HG02943 (cell line): ENCODE results near the gene PCED1A.

Experiments
- ATAC-seq: cut with Tn5 transposase; IDR thresholded peaks from one replicate; pipeline ENCODE4 v1.9.1; 2021; ENCODE audit warnings: mild to moderate bottlenecking, low read depth, moderate library complexity; ENCODE audit not compliant: unreplicated experiment

Gene PCED1A, protein sequence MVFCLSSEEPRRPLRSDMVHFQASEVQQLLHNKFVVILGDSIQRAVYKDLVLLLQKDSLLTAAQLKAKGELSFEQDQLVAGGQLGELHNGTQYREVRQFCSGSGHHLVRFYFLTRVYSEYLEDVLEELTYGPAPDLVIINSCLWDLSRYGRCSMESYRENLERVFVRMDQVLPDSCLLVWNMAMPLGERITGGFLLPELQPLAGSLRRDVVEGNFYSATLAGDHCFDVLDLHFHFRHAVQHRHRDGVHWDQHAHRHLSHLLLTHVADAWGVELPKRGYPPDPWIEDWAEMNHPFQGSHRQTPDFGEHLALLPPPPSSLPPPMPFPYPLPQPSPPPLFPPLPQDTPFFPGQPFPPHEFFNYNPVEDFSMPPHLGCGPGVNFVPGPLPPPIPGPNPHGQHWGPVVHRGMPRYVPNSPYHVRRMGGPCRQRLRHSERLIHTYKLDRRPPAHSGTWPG

DNA sequence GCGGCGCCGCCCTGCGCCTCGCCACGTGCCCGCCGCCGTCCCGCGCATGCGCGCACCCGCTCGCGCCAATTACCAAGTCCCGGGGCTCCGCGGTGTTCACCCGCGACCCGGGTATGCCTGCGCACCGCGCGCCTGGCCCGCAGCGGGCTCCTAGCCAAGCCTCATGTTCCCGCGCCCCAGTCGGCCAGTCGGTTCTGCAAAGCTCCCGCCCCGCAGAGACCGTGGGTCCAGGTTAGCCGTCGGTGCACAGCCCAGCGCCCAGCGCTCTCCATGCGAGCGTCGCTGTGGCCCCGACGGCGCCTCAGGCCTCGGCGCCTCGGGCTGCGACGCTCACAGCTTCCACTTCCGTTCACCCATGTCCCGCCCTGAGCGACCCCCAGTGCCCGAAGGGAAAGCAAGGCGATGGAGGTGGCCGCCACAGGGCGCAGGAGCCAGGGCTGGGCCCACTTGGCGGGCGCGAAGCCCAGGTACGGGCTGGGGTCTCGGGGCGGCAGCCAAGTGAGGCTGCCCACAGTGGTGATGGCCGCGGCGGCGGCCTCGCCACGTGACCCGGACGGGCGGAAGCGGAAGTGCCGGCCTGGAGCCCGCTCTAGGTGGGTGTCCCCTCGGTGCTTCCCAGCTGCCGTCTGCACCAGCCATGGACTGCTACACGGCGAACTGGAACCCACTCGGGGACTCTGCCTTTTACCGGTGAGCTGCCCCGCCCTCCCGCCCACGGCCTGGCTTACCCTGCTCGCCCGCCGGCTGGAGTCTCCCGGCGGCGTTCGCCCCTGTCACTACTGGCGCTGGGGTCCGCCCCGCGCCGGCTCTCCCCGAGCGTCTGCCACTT lies at the start of gene PCED1A, which contains the start of gene VPS16:
Gene PCED1A (minus strand): TSS at position 518 of the 829 bp plus-strand sequence. CDS start 743 bp downstream, outside the sequence.
Gene VPS16 (plus strand): TSS at position 608 of the 829 bp plus-strand sequence. CDS start 30 bp downstream, at position 638.
- peak; percentile 82 for ATAC-seq

DNA sequence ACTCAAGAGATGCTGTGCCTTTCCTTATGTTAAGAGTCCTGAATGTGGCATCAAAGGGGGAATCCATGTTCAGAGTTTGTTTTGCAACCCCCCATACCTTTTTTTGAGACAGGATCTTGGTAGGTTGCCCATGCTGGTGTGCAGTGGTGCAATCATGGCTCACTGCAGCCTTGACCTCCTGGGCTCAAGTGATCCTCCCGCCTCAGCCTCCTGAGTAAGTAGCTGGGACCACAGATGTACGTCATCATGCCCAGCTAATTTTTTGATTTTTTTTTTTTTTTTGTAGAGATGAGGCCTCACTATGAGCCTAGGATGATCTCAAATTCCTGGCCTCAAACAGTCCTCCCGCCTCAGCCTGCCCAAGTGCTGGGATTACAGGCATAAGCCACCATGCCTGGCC lies 49.3 kb upstream of the PCED1A start:
- ATAC-seq: no peak

- no peak for ATAC-seq
Observed at GRCh38 chr20:2889209-2889608, 48.8 kb upstream of the PCED1A start.

DNA sequence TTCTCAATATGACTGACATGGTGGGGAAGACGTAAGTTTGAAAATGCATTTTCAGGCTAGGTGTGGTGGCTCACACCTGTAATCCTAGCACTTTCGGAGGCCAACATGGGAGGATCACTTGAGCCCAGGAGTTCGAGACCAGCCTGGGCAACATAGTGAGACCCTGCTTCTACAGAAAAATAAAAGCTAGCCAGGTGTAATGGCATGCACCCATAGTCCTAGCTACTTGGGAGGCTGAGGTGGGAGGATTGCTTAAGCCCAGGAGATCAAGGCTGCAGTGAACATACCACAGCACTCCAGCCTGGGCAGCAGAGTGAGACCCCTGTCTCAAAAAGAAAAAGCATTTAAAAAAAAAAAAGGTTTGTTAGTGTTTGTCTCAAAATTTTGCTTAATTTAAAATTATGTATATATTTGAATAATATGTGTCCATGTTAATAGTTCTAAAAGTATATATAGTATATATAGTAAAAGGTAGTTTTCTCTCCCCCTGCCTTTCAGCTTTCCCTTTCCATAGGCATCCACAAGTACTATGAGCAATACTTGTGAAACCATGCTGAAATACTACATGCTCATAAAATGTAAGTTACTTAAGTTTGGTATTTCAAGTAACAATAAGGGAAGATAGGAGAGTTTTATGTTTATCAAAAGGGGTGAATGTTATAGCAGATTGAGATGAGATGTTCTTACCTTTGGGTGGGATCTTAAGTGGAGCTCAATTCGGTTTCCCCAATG lies 47.9 kb upstream of the PCED1A start:
- no peak for ATAC-seq

DNA sequence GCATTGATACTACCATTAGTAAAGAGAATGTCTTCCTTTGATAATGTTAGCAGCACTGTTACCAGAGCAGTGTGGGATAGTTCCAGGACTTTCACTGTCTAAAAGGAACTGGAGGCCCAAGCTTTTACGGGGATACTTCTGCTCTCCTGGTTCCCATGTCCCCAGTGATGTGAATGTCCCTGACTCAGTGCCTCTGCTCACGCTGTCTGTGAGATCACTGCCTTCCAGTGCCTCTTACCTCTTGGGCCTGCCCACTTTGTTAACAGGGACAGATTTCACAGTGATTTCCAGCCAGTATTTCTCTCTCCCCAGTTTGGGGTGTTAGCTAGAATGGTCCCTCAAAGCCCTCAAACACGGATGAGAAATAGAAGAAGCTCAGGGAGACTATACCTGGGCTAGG lies 47.3 kb upstream of the PCED1A start:
- no peak for ATAC-seq

DNA sequence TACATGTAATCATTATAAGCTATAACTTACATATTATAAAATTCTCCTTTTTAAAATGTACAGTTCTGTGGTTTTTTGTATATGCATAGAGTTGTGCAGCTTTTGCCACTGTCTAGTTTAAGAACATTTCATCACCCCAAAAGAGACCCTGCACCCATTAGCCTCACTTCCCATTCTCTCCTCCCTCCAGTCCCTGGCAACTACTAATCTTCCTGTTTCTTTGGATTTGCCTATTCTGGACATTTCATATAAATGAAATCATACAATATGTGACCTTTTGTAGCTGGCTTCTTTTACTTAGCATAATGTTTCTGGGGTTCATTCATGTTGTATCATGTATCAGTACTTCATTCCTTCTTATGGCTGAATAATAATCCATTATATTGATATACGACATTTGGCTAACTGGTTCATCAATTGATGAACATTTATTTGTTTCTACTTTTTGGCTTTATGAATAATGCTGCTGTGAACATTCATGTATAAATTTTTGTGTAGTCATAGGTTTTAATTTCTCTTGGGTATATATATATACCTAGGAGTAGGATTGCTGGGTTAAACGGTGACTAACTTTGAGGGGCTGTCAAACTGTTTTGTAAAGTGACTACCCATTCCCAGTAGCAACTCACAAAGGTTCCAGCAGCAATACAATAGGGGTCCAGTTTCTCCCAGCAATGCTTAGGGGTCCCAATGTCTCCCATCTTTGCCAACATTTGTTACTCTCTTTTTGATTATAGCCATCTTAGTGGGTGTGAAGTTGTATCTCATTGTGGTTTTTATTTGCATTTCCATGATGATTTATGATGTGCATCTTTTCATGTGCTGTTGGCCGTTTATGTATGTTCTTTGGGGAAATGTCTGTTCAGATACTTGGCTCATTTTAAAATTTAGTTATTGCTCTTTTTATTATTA lies 43.5 kb upstream of the PCED1A start:
- ATAC-seq: no peak

GRCh38 chr20:2880650-2881049 lies 40.2 kb upstream of the PCED1A start:
- ATAC-seq: no peak

DNA sequence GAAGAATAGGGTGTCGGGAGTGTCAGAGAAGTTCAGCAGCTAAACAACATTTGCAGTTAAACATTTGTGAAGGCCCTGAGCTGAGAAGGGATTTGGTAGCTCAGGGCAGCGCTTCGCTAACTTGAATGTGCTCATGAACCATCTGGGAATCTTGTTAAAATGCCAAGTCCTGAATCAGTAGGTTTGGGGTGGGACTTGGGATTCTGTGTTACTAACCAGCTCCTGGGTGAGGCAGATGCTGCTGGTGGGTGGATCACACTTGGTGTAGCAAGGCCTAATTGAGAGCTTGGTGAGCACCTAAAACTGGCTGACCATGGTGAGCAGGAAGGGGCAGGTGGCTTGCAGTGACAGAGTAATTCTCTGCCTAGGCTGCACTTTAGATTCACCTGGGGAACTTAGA lies 38.7 kb upstream of the PCED1A start:
- ATAC-seq: no peak

GRCh38 chr20:2878515-2878914 lies 38.1 kb upstream of the PCED1A start:
- ATAC-seq: no peak

DNA sequence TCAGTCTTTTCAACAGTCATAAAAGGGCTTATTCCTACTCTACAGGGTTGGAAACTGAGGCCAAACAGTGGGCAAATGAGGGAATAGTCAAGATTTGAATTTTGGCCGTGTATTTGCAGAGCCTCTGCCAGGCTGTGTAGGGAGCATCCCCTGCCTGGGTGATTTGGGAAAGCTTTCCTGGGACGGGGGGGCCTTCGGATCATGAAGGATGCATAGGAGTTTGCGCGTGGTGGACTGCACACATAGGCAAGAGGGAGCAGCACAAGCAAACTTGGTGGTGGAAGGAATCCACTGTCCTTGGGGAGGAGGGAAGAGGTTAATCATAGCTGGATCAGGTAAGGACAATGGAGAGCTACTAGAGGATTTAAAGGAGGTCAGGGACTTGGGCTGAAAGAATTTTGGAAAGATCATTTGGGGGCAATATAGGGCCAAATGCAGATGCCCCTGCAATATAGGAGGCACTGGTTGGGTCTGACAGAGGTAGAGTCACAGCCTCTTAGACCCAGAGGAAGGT lies 35.3 kb upstream of the PCED1A start:
- ATAC-seq: no peak

- ATAC-seq: no peak
Observed at GRCh38 chr20:2874456-2874855, 34.0 kb upstream of the PCED1A start.

GRCh38 chr20:2873747-2874041 lies 33.2 kb upstream of the PCED1A start:
- peak; percentile 20 for ATAC-seq

GRCh38 chr20:2873010-2873746 lies 32.7 kb upstream of the PCED1A start, which contains the start of gene PTPRA:
TSS of gene PTPRA (plus strand) at chr20:2873481. CDS start at chr20:2964278, 90,797 bp downstream.
- ATAC-seq: peak; percentile 83

- ATAC-seq: peak; percentile 19
Observed at GRCh38 chr20:2872459-2873009, 32.1 kb upstream of the PCED1A start.

GRCh38 chr20:2871661-2872458 lies 31.4 kb upstream of the PCED1A start:
- no peak for ATAC-seq

DNA sequence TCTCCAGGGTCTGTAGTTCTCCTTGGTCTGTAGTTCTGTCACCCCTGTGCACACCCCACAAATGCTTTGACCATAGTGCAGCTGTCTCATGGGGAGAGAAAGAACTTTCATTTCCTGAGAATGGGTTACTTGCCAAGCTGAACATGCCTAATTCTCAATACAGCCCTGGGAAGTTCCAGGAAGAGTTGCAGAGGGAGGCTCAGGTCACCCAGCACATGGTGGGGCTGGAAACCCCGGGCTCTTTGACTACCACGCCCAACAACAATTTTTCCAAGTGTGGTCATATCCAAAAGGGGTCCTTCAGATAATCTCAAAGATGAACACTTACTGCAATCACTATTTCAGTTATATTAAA lies 30.6 kb upstream of the PCED1A start:
- no peak for ATAC-seq

GRCh38 chr20:2869381-2869780 lies 28.9 kb upstream of the PCED1A start:
- no peak for ATAC-seq
